ENCODE results near the gene NID1. TPM values are rescaled to one million over a fixed set of nuclear protein-coding genes. Genes with fewer than 3 reads are reported as not detected.

Gene NID1
- total RNA-seq, 1 experiment from 2014 or later, result 0.32 TPM

DNA sequence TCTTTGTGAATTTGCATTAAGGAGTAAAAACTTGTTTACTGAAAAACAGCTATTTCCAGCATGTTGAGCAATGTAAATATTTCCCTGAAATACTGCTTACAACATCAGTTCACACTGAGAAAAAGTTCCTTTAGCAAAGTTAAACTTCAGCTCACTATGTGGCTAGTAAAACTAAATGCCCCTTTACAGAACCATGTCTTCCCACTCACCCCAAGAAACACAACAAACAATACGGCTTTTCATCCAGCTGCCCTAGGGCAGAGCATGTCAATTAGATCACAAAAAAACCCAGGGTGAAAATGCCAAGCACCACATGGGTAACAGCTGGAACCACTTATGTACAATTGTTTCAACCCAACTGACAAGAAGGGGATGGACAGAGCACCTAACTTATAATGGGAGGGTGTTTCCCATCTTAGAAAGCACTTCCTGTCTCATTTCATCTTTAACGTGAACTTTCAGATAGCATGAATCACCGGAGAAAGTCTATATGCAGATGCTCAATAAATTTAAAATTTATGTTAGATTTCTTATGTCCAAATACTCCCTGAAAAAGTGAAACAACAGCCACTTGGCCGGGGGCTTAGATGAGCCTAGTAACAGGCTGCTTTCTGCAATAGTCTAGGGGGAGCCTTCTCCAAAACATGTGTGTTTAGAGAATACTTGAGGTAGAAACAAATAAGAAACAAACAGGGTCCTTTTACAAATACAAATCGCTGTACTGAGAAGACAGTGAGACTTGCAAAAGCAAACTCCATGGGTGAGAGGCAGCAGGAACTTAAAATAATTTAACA, 6.6 kb downstream of the NID1 start:
- no peak overlapping the region for H3K27ac ChIP-seq (ENCODE audit: low read depth, low read length)
- H3K36me3 ChIP-seq (ENCODE audit: control insufficient read depth in 1 of 2, insufficient read depth in 2 of 2, low read length in 2 of 2), result no peaks in the 10 kb centered on the region
- POLR2A ChIA-PET, result no interaction called here
- H3K4me1 ChIP-seq (ENCODE audit: control insufficient read depth in 1 of 2, insufficient read depth in 2 of 2, low read length in 2 of 2), result no peaks in the 10 kb centered on the region
- ATAC-seq (no peak), DNase-seq (ENCODE audit: low read depth, low spot score) (no peak)
- H3K9me2 ChIP-seq (ENCODE audit: insufficient read depth), result no peaks in the 10 kb centered on the region
- H4K20me1 ChIP-seq (ENCODE audit: insufficient read depth), result no peaks in the 10 kb centered on the region
- intact Hi-C loops (cut with micrococcal nuclease), result no loop called here
- CTCF ChIA-PET, result no interaction called here
- H3K4me3 ChIP-seq (replicated peaks in 1 of 2; ENCODE audit: low read depth in 1 of 2, low read length in 2 of 2), result no peak overlapping the region
- H3K9ac ChIP-seq (ENCODE audit: low read length), result no peak overlapping the region
- no peak overlapping the region for H2AFZ ChIP-seq (ENCODE audit: low read depth, low read length, poor library complexity, severe bottlenecking)
- TF ChIP-seq EGR1 (IDR thresholded peaks at IDR 0.05; ENCODE audit: low read depth) (no peak), POLR2AphosphoS5 (IDR thresholded peaks at IDR 0.05; ENCODE audit: low read depth, low read length) (no peak), TCF7L2 (IDR thresholded peaks at IDR 0.05; ENCODE audit: borderline replicate concordance, extremely low read depth, insufficient read depth, insufficient read length) (no peak), RAD21 (IDR thresholded peaks at IDR 0.05; ENCODE audit: low read depth) (no peak), JUND (IDR thresholded peaks at IDR 0.05) (no peak), EZH2 (IDR thresholded peaks at IDR 0.05) (no peak), ZNF274 (IDR thresholded peaks at IDR 0.05; ENCODE audit: low read depth, low read length) (no peak)
- H3K4me2 ChIP-seq (ENCODE audit: low read length), result no peak overlapping the region
- no TSS peak for BruUV-seq (replicated peaks)
- RAD21 ChIA-PET (ENCODE audit: low non-redundant PET in 1 of 2, low total read pairs in 2 of 2, uncharacterized antibody in 2 of 2, unreplicated experiment in 2 of 2), result no interaction called here
- no peaks in the 10 kb centered on the region for H3K9me3 ChIP-seq (ENCODE audit: control insufficient read depth in 1 of 2, insufficient read depth in 1 of 2, low read depth in 1 of 2, low read length in 2 of 2)
- H3K79me2 ChIP-seq (ENCODE audit: insufficient read depth, low read length), result no peaks in the 10 kb centered on the region
- H3K27me3 ChIP-seq (ENCODE audit: insufficient read depth, low read length), result no peaks in the 10 kb centered on the region

- H2AFZ ChIP-seq (ENCODE audit: low read depth, low read length, poor library complexity, severe bottlenecking), result no peak overlapping the region
- ATAC-seq, result no peak
- no peaks in the 10 kb centered on the region for H3K36me3 ChIP-seq (ENCODE audit: control insufficient read depth in 1 of 2, insufficient read depth in 2 of 2, low read length in 2 of 2)
- H4K20me1 ChIP-seq (ENCODE audit: insufficient read depth), result no peaks in the 10 kb centered on the region
- intact Hi-C loops (cut with micrococcal nuclease), result no loop called here
- no peak overlapping the region for H3K4me3 ChIP-seq (replicated peaks in 1 of 2; ENCODE audit: low read depth in 1 of 2, low read length in 2 of 2)
- no TSS peak for BruUV-seq (replicated peaks)
- H3K9me2 ChIP-seq (ENCODE audit: insufficient read depth), result no peaks in the 10 kb centered on the region
- no peaks in the 10 kb centered on the region for H3K9me3 ChIP-seq (ENCODE audit: control insufficient read depth in 1 of 2, insufficient read depth in 1 of 2, low read depth in 1 of 2, low read length in 2 of 2)
- ChIA-PET POLR2A (no interaction called here), CTCF (no interaction called here), RAD21 (ENCODE audit: low non-redundant PET in 1 of 2, low total read pairs in 2 of 2, uncharacterized antibody in 2 of 2, unreplicated experiment in 2 of 2) (no interaction called here)
- H3K79me2 ChIP-seq (ENCODE audit: insufficient read depth, low read length), result no peaks in the 10 kb centered on the region
- no peak for DNase-seq (ENCODE audit: low read depth, low spot score)
- no peaks in the 10 kb centered on the region for H3K27me3 ChIP-seq (ENCODE audit: insufficient read depth, low read length)
- no peak overlapping the region for H3K4me2 ChIP-seq (ENCODE audit: low read length)
- H3K27ac ChIP-seq (ENCODE audit: low read depth, low read length), result no peak overlapping the region
- H3K4me1 ChIP-seq (ENCODE audit: control insufficient read depth in 1 of 2, insufficient read depth in 2 of 2, low read length in 2 of 2), result no peaks in the 10 kb centered on the region
- H3K9ac ChIP-seq (ENCODE audit: low read length), result no peak overlapping the region
- TF ChIP-seq ZFX (IDR thresholded peaks at IDR 0.05), result no peak
- no peak for TF ChIP-seq MAX (IDR thresholded peaks at IDR 0.05)
- no peak for TF ChIP-seq YY1 (IDR thresholded peaks at IDR 0.05; ENCODE audit: extremely low read depth, insufficient replicate concordance, low read depth, low read length)
- no peak for TF ChIP-seq POLR2AphosphoS5 (IDR thresholded peaks at IDR 0.05; ENCODE audit: low read depth, low read length)
- no peak for TF ChIP-seq SP1 (IDR thresholded peaks at IDR 0.05; ENCODE audit: low read depth)
- no peak for TF ChIP-seq SIN3A (IDR thresholded peaks at IDR 0.05; ENCODE audit: low read depth)
- TF ChIP-seq FOSL1 (IDR thresholded peaks at IDR 0.05; ENCODE audit: low read depth), result no peak
- TF ChIP-seq ZBTB33 (IDR thresholded peaks at IDR 0.05; ENCODE audit: extremely low read depth, insufficient replicate concordance, low read length), result no peak
- no peak for TF ChIP-seq JUND (IDR thresholded peaks at IDR 0.05)
- no peak for TF ChIP-seq REST (IDR thresholded peaks at IDR 0.05; ENCODE audit: low read depth)
- no peak for TF ChIP-seq EGR1 (IDR thresholded peaks at IDR 0.05; ENCODE audit: low read depth)
Observed at GRCh38 chr1:236057546-236057945, 7.3 kb downstream of the NID1 start.

Data from HCT116 (cell line).